Measurements from ENCODE around the gene VRK1.

- TF ChIP-seq ELF1 (IDR thresholded peaks at IDR 0.05) (no peak), CTCF (IDR thresholded peaks at IDR 0.05) (no peak), JUND (IDR thresholded peaks at IDR 0.05) (no peak), REST (IDR thresholded peaks at IDR 0.05; ENCODE audit: low read depth, low read length) (no peak), POLR2AphosphoS5 (IDR thresholded peaks at IDR 0.05; ENCODE audit: low read depth, low read length) (no peak), NFIC (IDR thresholded peaks at IDR 0.05; ENCODE audit: borderline replicate concordance) (no peak), CHD2 (IDR thresholded peaks at IDR 0.05; ENCODE audit: low read length, partially characterized antibody) (no peak), SIN3A (IDR thresholded peaks at IDR 0.05; ENCODE audit: borderline replicate concordance, low read depth, low read length) (no peak), EZH2phosphoT487 (IDR thresholded peaks at IDR 0.05; ENCODE audit: borderline replicate concordance, low read depth) (no peak), NRF1 (IDR thresholded peaks at IDR 0.05; ENCODE audit: low read depth, low read length) (no peak), TEAD4 (IDR thresholded peaks at IDR 0.05; ENCODE audit: borderline replicate concordance, insufficient read depth) (no peak), MXI1 (IDR thresholded peaks at IDR 0.05; ENCODE audit: low read depth, low read length) (no peak)
- TF ChIP-seq, protein P1, sequence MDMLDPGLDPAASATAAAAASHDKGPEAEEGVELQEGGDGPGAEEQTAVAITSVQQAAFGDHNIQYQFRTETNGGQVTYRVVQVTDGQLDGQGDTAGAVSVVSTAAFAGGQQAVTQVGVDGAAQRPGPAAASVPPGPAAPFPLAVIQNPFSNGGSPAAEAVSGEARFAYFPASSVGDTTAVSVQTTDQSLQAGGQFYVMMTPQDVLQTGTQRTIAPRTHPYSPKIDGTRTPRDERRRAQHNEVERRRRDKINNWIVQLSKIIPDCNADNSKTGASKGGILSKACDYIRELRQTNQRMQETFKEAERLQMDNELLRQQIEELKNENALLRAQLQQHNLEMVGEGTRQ (IDR thresholded peaks at IDR 0.05; ENCODE audit: borderline replicate concordance, low read depth, low read length) = no peak
These were observed 42.4 kb upstream of the VRK1 start for GRCh38 chr14:96754845-96755184.

Data from SK-N-SH (cell line).